ENCODE measurements around the gene EPN3.

The EPN3 gene

DNA sequence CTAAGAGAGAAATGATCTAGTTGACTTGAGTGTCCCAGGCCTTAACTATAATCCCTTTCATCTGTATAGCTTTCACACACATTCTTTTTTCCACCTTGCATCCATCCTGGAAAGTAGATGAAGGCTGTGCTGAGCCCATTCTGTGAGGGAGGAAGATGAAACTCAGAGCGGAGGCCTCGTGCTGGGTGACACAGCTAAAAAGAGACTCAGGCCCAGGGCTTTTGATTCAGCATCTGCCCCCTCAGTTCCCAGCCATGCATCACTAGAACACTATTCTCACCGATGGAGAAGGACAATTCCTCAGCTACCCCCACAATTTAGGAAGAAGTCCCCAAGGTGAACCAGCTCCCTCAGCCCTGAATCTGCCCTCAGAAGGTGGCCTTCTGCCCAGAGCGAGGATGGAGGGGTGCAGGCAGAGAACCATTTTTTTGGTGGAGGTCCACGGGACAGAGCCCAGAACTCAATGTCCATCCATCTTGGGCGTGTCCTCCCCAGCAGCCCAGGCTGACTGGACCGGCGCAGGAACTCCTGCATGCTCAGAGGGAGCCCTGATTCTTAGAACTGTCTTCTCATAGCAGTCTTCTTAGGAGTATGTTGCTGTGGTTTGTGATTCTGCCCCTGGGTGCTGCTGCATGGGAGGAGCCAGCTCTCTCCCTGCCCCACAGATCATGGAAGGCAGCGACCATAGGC, 30.1 kb upstream of the EPN3 start:
- TF ChIP-seq, protein P1, sequence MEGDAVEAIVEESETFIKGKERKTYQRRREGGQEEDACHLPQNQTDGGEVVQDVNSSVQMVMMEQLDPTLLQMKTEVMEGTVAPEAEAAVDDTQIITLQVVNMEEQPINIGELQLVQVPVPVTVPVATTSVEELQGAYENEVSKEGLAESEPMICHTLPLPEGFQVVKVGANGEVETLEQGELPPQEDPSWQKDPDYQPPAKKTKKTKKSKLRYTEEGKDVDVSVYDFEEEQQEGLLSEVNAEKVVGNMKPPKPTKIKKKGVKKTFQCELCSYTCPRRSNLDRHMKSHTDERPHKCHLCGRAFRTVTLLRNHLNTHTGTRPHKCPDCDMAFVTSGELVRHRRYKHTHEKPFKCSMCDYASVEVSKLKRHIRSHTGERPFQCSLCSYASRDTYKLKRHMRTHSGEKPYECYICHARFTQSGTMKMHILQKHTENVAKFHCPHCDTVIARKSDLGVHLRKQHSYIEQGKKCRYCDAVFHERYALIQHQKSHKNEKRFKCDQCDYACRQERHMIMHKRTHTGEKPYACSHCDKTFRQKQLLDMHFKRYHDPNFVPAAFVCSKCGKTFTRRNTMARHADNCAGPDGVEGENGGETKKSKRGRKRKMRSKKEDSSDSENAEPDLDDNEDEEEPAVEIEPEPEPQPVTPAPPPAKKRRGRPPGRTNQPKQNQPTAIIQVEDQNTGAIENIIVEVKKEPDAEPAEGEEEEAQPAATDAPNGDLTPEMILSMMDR (IDR thresholded peaks at IDR 0.05): no peak

DNA sequence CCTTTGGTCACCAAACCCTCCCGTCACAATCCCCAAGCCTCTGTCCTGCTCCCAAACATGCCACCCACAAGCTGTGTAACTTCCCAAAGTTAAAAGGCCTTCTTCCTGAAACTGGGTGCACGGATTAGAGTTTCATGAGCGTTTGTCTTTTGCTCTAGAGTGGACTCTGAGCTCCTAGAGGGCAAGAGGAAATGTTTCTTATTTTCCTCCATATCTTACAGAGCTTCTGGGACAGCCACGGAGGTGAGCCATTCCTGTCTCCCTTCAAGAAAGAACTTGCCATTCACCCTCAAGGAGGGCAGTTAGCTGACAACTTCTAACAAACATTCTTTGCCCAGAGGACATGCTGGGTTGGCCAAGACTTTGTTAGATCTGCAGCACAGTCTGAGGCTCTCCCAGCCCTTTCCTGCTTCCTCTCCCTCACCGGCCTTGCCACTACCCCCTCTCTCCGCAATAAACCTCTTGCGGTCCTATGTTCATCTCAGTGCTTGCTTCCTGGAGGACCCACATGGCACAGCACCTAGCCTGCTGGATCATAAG, 26.9 kb upstream of the EPN3 start:
- TF ChIP-seq, protein P1 (IDR thresholded peaks at IDR 0.05): no peak

DNA sequence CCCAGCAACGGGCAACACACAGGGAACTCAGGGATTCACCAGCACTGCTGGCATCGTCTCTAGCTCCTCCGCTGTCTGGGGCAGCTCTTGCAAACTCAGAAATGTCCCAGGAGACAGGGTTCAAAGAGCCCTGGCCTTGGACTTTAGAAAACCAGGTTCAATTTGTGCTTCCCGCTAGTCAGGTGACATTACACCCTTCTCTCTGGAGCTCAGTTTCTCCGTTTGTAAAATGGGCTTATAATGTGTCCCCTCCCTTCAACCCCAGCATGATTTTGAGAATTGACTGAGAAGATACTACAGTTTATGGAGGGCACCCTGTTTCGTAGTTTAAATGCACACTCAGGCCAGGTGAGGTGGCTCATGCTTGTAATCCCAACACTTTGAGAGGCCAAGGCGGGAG, 26.2 kb upstream of the EPN3 start:
- TF ChIP-seq, protein P1 (IDR thresholded peaks at IDR 0.05): no peak

DNA sequence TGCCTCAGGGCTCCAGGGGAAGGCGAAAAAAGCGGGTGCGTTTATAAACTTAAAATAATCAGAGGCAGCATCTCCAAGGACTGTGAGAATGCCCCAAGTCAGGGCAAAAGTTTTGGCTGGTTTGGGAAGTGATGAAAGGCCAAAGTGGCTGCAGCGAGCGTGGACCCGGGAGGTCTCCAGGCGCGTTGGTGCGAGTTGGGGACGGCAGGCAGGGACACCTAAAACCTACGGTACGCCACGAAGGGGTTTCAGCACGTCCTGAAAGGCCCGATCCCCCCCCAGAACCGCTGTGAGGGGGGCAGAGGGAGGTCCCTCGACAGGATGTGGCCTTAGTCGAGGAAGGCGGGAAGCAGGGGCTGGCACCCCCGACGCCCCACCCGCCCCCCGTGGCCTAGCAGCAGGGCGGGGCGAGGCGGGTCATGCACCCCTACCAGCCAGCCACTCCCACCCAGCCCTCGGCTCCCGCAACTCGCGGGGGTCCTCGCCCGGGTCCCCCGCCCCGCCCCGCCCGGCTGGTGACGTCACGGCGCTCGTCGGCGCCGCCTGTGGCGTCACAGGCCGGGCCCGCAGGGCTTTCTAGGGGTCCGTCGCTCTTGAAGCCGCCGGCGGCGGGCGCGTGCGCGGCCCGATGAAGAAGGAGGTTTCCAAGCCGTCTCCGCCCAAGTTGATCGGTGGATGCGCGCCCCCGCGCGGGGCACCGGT, 24.5 kb upstream of the EPN3 start, which contains the start of gene MYCBPAP:
TSS of gene MYCBPAP (plus strand) at position 569 of the 702 bp plus-strand sequence. CDS start 236 bp downstream, outside the sequence.
- TF ChIP-seq, protein P1 (IDR thresholded peaks at IDR 0.05): no peak

DNA sequence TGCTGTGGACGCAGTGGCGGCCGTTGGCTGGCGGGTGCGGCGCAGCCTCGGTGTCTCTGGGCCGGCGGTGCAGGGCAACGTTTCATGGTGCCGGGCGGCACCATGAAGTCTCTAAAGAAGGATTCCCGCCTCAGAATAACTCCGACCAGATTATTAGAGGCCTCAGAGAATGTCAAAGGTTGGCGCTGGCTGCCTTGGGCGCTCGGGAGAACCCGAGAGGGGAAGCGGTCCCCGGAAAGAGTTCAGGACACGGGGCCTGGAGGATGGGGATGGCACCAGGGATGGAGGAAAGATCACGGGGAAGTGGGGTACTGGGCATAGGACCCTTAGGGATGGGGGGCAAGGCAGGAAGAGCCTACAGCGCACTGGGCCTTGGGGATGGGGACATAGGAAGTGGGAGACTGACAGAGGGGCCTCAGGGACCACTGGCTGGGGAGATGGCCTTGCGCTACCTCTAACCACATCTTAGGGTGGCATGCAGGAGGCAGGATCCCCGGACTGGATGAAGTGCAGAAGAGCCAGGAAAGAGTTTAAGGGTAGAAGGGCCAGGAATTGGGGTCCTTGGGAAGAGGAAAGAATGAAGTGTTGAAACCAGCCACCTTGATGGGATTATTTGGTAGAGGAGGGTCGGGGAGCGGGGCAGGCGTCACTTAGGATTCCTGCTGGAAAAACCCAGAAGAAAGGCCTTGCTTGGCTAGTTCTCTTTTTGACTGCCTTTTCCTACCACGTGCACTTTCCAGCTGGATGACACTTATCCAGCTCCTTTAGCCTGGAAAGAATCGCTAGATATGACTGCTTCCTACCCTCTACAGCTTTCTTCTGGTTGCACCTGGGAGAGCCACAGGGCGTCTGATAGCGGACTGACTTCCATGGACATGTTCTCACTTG, 23.7 kb upstream of the EPN3 start:
- TF ChIP-seq, protein P1 (IDR thresholded peaks at IDR 0.05): no peak

DNA sequence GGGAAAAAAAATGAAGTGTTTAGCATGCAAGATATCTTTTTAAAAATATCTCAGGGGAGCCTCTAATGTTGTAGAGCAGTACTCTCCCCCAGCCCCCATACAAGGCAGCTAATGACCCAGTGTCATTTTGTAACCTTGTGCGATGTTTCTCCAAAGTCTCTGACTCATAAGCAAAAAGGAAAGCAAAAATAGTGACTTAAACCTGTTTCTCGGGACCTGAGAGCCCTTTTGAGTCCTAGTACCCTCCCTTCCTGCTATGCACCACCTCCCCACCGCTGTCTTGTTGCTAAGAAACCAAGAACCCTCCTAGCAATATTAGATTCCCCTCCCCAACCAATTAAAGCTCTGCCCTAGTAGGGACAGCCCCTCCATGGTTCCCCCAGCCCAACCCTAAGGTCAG, 21.5 kb upstream of the EPN3 start:
- TF ChIP-seq, protein P1 (IDR thresholded peaks at IDR 0.05): no peak

DNA sequence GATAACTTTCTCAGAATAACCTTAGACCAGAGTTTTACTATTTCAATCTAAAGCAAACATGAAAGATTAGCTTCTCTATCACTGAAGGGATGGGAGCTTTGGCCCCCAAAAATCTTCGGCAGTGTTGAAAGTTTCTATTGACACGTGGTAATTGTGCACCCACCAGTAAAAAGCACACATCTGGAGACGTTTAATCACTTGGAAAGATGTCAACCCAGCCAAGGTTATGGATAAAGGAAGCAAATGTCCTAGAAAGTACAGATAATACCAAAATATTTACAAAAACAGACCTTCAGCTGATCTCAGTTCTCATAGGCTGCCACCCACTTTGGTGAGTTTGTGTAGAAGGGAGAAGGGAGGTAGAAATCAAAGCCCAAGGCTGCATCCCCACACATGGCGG, 19.0 kb upstream of the EPN3 start:
- TF ChIP-seq, protein P1 (IDR thresholded peaks at IDR 0.05): no peak

All from LNCAP (cell line).